Osteocyte (in vitro differentiated cells): ENCODE results near the gene ZNRF2. TPM values are rescaled to one million over a fixed set of nuclear protein-coding genes. Genes with fewer than 3 reads are reported as not detected.

Experiments
- DNase-seq: peaks from one replicate; pipeline ENCODE4 v3.0.0; 2021; ENCODE audit warnings: mixed read lengths; ENCODE audit not compliant: unreplicated experiment; ENCODE audit errors: extremely low spot score
- H3K27ac Mint-ChIP-seq: one replicate; pipeline ENCODE4 v1.8.0; 2021; ENCODE audit warnings: mild to moderate bottlenecking, mixed read lengths; ENCODE audit not compliant: unreplicated experiment
- H3K27me3 Mint-ChIP-seq: one replicate; pipeline ENCODE4 v1.8.0; 2021; ENCODE audit warnings: mixed read lengths; ENCODE audit not compliant: unreplicated experiment
- H3K36me3 Mint-ChIP-seq: one replicate; pipeline ENCODE4 v1.8.0; 2021; ENCODE audit warnings: mixed read lengths; ENCODE audit not compliant: unreplicated experiment
- H3K4me1 Mint-ChIP-seq: one replicate; pipeline ENCODE4 v1.8.0; 2021; ENCODE audit warnings: mixed read lengths; ENCODE audit not compliant: unreplicated experiment
- H3K4me3 Mint-ChIP-seq: one replicate; pipeline ENCODE4 v1.8.0; 2021; ENCODE audit warnings: mild to moderate bottlenecking, moderate library complexity, mixed read lengths; ENCODE audit not compliant: unreplicated experiment
- H3K9me3 Mint-ChIP-seq: one replicate; pipeline ENCODE4 v1.8.0; 2021; ENCODE audit warnings: mixed read lengths; ENCODE audit not compliant: unreplicated experiment
- CTCF ChIP-seq: fragments of 200-600 bp; sonication (generic); IDR thresholded peaks from 2 replicates; pipeline ENCODE4 v1.5.0; 2021; ENCODE audit warnings: antibody characterized with exemption, mild to moderate bottlenecking, moderate library complexity
- total RNA-seq: library from RNA; stranded (reverse); gene quantifications from 2 replicates; pipeline ENCODE4 v1.2.1, GENCODE V29; 2021

Gene ZNRF2
- total RNA-seq, 1 donor from 2014 or later, result 6.8 TPM

GRCh38 chr7:30329716-30330115, 45.3 kb downstream of the ZNRF2 start:
- TF ChIP-seq CTCF, result no peak
- DNase-seq, result no peak
- Mint-ChIP-seq H3K4me3 (no peak overlapping the region), H3K9me3 (peaks cover 9% of the 10 kb centered on the region), H3K36me3 (peaks cover 3% of the 10 kb centered on the region), H3K27me3 (no peaks in the 10 kb centered on the region), H3K27ac (no peak overlapping the region), H3K4me1 (peaks cover 20% of the 10 kb centered on the region)

- H3K4me1 Mint-ChIP-seq, result peaks cover 21% of the 10 kb centered on the region
- H3K4me3 Mint-ChIP-seq, result no peak overlapping the region
- no peak for TF ChIP-seq CTCF
- H3K36me3 Mint-ChIP-seq, result peaks cover 3% of the 10 kb centered on the region
- no peak for DNase-seq
- H3K27ac Mint-ChIP-seq, result no peak overlapping the region
- H3K9me3 Mint-ChIP-seq, result peaks cover 9% of the 10 kb centered on the region
- H3K27me3 Mint-ChIP-seq, result no peaks in the 10 kb centered on the region
Measured at GRCh38 chr7:30330134-30331111, 46.0 kb downstream of the ZNRF2 start.

GRCh38 chr7:30331338-30331737, 46.9 kb downstream of the ZNRF2 start:
- Mint-ChIP-seq H3K27me3 (no peaks in the 10 kb centered on the region), H3K4me3 (no peak overlapping the region), H3K36me3 (peaks cover 3% of the 10 kb centered on the region), H3K27ac (no peak overlapping the region), H3K9me3 (peaks cover 9% of the 10 kb centered on the region), H3K4me1 (peaks cover 27% of the 10 kb centered on the region)
- no peak for DNase-seq
- TF ChIP-seq CTCF, result no peak

GRCh38 chr7:30332549-30332948, 48.2 kb downstream of the ZNRF2 start:
- H3K9me3 Mint-ChIP-seq, result peaks cover 9% of the 10 kb centered on the region
- H3K36me3 Mint-ChIP-seq, result peaks cover 3% of the 10 kb centered on the region
- H3K4me3 Mint-ChIP-seq, result no peak overlapping the region
- no peak for TF ChIP-seq CTCF
- peaks cover 28% of the 10 kb centered on the region for H3K4me1 Mint-ChIP-seq
- H3K27ac Mint-ChIP-seq, result no peak overlapping the region
- DNase-seq, result no peak
- H3K27me3 Mint-ChIP-seq, result no peaks in the 10 kb centered on the region

- Mint-ChIP-seq H3K27me3 (no peaks in the 10 kb centered on the region), H3K4me3 (no peak overlapping the region), H3K4me1 (peaks cover 19% of the 10 kb centered on the region), H3K9me3 (peaks cover 13% of the 10 kb centered on the region), H3K27ac (no peak overlapping the region), H3K36me3 (peaks cover 4% of the 10 kb centered on the region)
- no peak for DNase-seq
- TF ChIP-seq CTCF, result no peak
Measured at GRCh38 chr7:30335763-30336487, 51.5 kb downstream of the ZNRF2 start.
